Hematopoietic multipotent progenitor cell treated with erythropoietin and hydrocortisone succinate and interleukin-3 and kit ligand, for 6 days (in vitro differentiated cells): Measurements from ENCODE around the gene MYADML2.

Experiments
- DNase-seq: peaks from one replicate; pipeline ENCODE4 v3.0.0-alpha.2; 2015

MYADML2 gene

GRCh38 chr17:81890447-81891302 is 56.4 kb downstream of the MYADML2 start:
- peak; percentile 57 for DNase-seq
